ENCODE measurements around the gene SSBP4.
"Not testable (repeated sequence)": the region's sequence is repeated elsewhere in the genome, so short reads cannot be mapped to it uniquely, and the experiment has no call there.

The SSBP4 gene

GRCh38 chr19:18419195-18419698, at the start of gene SSBP4:
Gene SSBP4 (plus strand): TSS chr19:18419398. CDS start chr19:18419649, 251 bp downstream.
- peak; percentile 84 for DNase-seq (ENCODE audit: low spot score)

- DNase-seq (ENCODE audit: low spot score), result no peak
These were observed 45.7 kb upstream of the SSBP4 start for GRCh38 chr19:18373407-18373891.

GRCh38 chr19:18373892-18374629, 45.1 kb upstream of the SSBP4 start:
- DNase-seq (ENCODE audit: low spot score), result peak; percentile 93

GRCh38 chr19:18377026-18377425, 42.2 kb upstream of the SSBP4 start:
- peak; percentile 83 for DNase-seq (ENCODE audit: low spot score)

GRCh38 chr19:18379803-18380747, 39.1 kb upstream of the SSBP4 start:
- DNase-seq (ENCODE audit: low spot score), result peak; percentile 89

- no peak for DNase-seq (ENCODE audit: low spot score)
These were observed 38.4 kb upstream of the SSBP4 start for GRCh38 chr19:18380843-18381242.

GRCh38 chr19:18383622-18384021, 35.6 kb upstream of the SSBP4 start:
- not testable (repeated sequence) for DNase-seq (ENCODE audit: low spot score)

- no peak for DNase-seq (ENCODE audit: low spot score)
These were observed 34.4 kb upstream of the SSBP4 start for GRCh38 chr19:18384775-18385174.

GRCh38 chr19:18385359-18385674, 33.9 kb upstream of the SSBP4 start:
- DNase-seq (ENCODE audit: low spot score), result no peak

- DNase-seq (ENCODE audit: low spot score), result peak; percentile 91
These were observed 33.3 kb upstream of the SSBP4 start, which contains the start of gene GDF15 for GRCh38 chr19:18385675-18386542. Gene GDF15 (plus strand): TSS chr19:18386158. CDS start chr19:18386190, 32 bp downstream.

- no peak for DNase-seq (ENCODE audit: low spot score)
These were observed 32.5 kb upstream of the SSBP4 start for GRCh38 chr19:18386543-18387271.

GRCh38 chr19:18388100-18388959, 30.9 kb upstream of the SSBP4 start:
- peak; percentile 66 for DNase-seq (ENCODE audit: low spot score)

- peak; percentile 79 for DNase-seq (ENCODE audit: low spot score)
These were observed 30.1 kb upstream of the SSBP4 start for GRCh38 chr19:18388960-18389725.

- DNase-seq (ENCODE audit: low spot score), result peak; percentile 82
These were observed 29.5 kb upstream of the SSBP4 start for GRCh38 chr19:18389726-18390064.

- DNase-seq (ENCODE audit: low spot score), result peak; percentile 79
These were observed 28.9 kb upstream of the SSBP4 start for GRCh38 chr19:18390065-18390907.

GRCh38 chr19:18391509-18392075, 27.6 kb upstream of the SSBP4 start:
- DNase-seq (ENCODE audit: low spot score), result no peak

- DNase-seq (ENCODE audit: low spot score), result peak; percentile 48
These were observed 26.8 kb upstream of the SSBP4 start for GRCh38 chr19:18392417-18392816.

- no peak for DNase-seq (ENCODE audit: low spot score)
These were observed 26.3 kb upstream of the SSBP4 start for GRCh38 chr19:18392926-18393325.
